HG03469 (cell line): ENCODE results near the gene SLC22A9.

ENCODE experiments used
- ATAC-seq: cut with Tn5 transposase; IDR thresholded peaks from one replicate; pipeline ENCODE4 v1.9.1; 2021; ENCODE audit warnings: mild to moderate bottlenecking, moderate library complexity, moderate number of reproducible peaks; ENCODE audit not compliant: unreplicated experiment

Gene SLC22A9

DNA sequence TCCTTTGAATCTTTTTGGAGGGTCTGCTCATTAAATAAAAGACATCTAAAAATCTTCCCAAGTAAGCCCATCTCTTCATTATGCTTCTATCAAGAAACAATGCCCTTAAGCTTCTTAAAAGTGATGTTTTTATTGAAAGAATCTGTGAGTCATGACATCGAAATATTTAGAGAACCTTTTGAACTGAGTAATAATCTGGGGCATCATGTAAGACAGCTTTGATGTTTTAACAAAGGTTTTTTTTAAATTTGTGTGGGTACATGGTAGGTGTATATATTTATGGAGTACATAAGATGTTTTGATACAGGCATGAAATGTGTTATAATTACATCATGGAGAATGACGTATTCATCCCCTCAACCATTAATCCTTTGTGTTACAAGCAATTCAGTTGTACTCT, 74.6 kb downstream of the SLC22A9 start:
- no peak for ATAC-seq

- ATAC-seq = no peak
Observed at GRCh38 chr11:63445118-63445517, 75.5 kb downstream of the SLC22A9 start.

DNA sequence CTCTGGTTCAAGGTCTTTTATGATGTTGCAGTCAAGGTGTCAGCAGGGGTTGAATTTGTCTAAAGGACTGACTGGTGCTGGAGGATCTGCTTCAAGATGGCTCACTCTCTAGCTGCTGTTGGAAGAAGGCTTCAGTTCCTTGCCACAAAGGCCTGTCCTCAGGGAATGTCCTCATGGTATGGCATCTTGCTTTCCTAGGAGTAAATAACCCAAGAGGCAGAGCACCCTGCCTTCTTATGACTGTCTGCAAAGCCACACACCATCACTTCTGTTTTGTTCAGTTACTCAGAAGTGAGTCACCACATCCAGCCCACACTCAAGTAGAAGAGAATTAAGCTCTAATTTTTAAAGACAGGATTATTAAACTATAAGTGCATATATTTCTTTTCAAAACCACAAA, 76.1 kb downstream of the SLC22A9 start:
- no peak for ATAC-seq

- ATAC-seq = no peak
Observed at GRCh38 chr11:63448646-63449045, 79.1 kb downstream of the SLC22A9 start.

DNA sequence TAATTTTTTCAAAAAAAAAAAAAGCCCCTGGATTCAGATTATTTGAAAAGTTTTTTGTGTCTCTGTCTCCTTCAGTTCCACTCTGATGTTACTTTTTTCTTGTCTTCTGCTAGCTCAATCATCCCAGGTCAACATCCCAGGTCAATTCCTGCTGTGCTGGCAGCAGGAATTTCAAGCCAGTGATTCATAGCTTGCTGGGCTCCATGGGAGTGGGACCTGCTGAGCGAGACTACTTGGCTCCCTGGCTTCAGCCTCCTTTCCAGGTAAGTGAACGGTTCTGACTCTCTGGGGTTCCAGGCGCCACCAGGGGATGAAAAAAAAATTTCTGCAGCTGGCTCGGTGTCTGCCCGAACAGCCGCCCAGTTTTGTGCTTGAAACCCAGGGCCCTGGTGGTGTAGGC, 90.0 kb downstream of the SLC22A9 start:
- no peak for ATAC-seq
